GM19240 (cell line): Measurements from ENCODE around the gene SPINK8.
"Not testable (repeated sequence)": the region's sequence is repeated elsewhere in the genome, so short reads cannot be mapped to it uniquely, and the experiment has no call there.

Experiments
- DNase-seq: peaks from one replicate; pipeline ENCODE4 v3.0.0; 2011; ENCODE audit warnings: low spot score; ENCODE audit not compliant: insufficient read length

The SPINK8 gene

GRCh38 chr3:48331706-48332435, 1.6 kb downstream of the SPINK8 start:
- not testable (repeated sequence) for DNase-seq

- DNase-seq: no peak
Observed at GRCh38 chr3:48320996-48321395, 12.5 kb downstream of the SPINK8 start.

- DNase-seq: no peak
Observed at GRCh38 chr3:48318713-48319468, 14.6 kb downstream of the SPINK8 start.

- DNase-seq: no peak
Observed at GRCh38 chr3:48314542-48314941, 18.9 kb downstream of the SPINK8 start.

GRCh38 chr3:48306860-48307530, 26.5 kb downstream of the SPINK8 start:
- no peak for DNase-seq

GRCh38 chr3:48306290-48306689, 27.2 kb downstream of the SPINK8 start:
- no peak for DNase-seq

GRCh38 chr3:48305396-48305795, 28.1 kb downstream of the SPINK8 start:
- DNase-seq: no peak

- DNase-seq: no peak
Observed at GRCh38 chr3:48303021-48303420, 30.4 kb downstream of the SPINK8 start.

- no peak for DNase-seq
Observed at GRCh38 chr3:48301800-48302166, 31.7 kb downstream of the SPINK8 start.

GRCh38 chr3:48301020-48301799, 32.3 kb downstream of the SPINK8 start, which contains the start of gene NME6:
NME6 (minus strand) TSS chr3:48301367.
- DNase-seq: peak; percentile 61

GRCh38 chr3:48299746-48300712, 33.4 kb downstream of the SPINK8 start:
- peak; percentile 43 for DNase-seq

- DNase-seq: no peak
Observed at GRCh38 chr3:48297111-48297810, 36.2 kb downstream of the SPINK8 start.

- DNase-seq: no peak
Observed at GRCh38 chr3:48296699-48297098, 36.8 kb downstream of the SPINK8 start.

GRCh38 chr3:48294611-48295263, 38.7 kb downstream of the SPINK8 start:
- DNase-seq: no peak

GRCh38 chr3:48289659-48290058, 43.8 kb downstream of the SPINK8 start:
- DNase-seq: no peak

- DNase-seq: no peak
Observed at GRCh38 chr3:48287034-48287433, 46.4 kb downstream of the SPINK8 start.

- DNase-seq: no peak
Observed at GRCh38 chr3:48286308-48286707, 47.2 kb downstream of the SPINK8 start.

GRCh38 chr3:48285675-48286074, 47.8 kb downstream of the SPINK8 start:
- no peak for DNase-seq

- DNase-seq: no peak
Observed at GRCh38 chr3:48285132-48285531, 48.3 kb downstream of the SPINK8 start.
